NCI-H226 (cell line): ENCODE data around the gene GPHN.

Experiments used
- DNase-seq: peaks from one replicate; pipeline ENCODE4 v3.0.0-alpha.2; 2015

Gene GPHN

DNA sequence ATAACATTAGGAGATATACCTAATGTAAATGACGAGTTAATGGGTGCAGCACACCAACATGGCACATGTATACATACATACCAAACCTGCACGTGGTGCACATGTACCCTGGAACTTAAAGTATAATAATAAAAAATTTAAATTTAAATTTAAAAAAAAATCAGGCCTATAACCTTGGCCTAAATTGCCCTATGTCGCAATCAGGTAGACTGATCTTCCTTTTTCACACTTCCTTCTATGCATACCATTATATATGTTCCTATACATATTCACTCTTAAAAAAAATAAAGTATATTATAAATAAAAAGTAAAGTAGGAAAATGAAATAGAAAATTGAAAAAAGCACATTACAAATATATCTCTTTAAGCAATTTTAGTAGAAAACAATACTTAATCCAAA lies 563.6 kb downstream of the GPHN start:
- no peak for DNase-seq

DNA sequence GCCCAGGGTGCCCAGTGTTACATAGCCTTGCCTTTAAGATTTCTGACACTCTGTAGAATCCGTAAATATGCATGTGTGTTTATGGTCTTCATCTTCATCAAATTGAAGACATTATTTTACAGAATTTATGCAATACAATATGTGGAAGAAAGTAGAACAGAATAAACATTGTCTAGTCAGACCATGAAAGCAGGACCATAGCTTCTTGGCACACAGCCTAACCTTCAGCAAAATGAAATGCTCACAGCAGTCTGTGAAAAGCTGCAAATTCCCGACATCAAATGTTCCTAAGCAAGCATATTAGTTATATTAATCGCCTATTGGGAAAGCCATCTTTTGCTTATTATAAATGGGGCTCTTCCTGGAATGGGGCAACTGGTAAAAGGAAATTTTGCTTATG lies 570.0 kb downstream of the GPHN start:
- no peak for DNase-seq

- DNase-seq = no peak
Measured at GRCh38 chr14:67079846-67080245, 571.9 kb downstream of the GPHN start.

DNA sequence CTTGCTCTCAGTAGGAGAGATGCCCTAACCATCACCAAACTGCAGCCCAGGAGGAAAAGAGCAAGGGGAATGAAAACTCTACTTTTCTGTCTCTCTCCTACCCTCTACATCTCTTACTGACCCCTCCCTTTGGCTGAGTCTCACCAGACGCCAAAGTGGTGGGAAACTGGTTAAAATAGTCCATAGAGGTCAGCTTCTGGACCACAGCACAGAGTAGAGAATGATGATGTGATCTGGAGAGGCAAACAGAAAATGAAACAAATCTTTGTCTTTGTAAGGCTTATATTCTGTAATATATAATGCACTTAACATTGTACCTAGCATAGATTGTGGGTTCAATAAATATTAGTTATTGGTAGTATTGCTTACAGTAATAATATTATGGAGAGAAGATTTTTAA lies 600.3 kb downstream of the GPHN start:
- no peak for DNase-seq

GRCh38 chr14:67111022-67111421 lies 603.1 kb downstream of the GPHN start:
- no peak for DNase-seq

DNA sequence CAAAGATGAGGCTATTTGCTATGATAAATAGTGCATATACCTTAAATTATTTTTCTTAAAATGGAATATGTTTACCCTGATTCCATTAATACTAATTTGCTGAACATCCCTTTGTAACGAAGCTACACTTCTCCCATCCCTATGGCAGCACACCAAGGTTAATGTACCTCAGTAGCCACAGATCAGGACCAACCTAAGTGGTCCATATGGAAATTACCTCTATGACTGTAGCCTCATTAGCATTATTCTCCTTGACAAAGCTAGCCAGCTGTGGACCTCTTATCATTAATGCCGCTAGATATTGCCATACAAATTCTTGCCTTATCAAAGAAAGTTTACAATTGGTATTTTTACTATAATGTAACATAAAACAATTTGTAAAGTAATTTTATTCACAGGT lies 604.4 kb downstream of the GPHN start:
- DNase-seq = no peak

DNA sequence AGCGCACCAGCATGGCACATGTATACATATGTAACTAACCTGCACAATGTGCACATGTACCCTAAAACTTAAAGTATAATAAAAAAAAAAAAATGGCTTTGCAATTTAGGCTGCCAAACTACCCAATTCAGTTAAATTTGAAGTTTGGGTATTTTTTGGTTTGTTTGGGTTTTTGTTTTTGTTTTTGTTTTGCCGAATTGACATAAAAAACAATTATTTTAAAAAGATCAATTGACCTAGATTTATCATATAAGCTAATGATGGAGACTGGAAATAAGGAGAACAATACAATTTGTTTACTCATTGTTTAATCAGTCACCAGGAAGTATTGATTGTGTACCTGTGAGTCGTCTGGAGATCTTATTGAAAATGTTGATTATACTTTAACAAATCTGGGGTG lies 619.2 kb downstream of the GPHN start:
- DNase-seq = no peak

- DNase-seq = no peak
Measured at GRCh38 chr14:67129768-67130167, 621.8 kb downstream of the GPHN start.

DNA sequence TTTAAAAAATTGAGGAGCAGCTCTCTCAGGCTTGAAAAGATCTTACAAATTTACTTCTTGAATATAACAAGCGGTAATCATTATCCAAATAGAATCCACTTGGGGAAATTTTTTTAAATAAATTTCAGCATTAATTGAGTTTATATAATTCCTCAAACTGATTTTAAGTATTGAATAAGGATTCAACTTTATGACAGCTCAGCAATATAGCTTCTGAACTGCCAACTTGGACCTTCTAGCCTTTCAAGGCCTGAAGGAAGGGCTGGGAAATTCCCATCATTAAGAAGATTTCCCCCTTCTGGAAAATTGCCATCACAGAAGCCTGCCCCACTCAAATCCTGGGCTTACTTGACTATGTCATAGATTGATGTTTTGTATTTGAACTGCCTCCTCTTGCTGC lies 623.7 kb downstream of the GPHN start:
- no peak for DNase-seq

- DNase-seq = no peak
Measured at GRCh38 chr14:67133144-67133543, 625.2 kb downstream of the GPHN start.

DNA sequence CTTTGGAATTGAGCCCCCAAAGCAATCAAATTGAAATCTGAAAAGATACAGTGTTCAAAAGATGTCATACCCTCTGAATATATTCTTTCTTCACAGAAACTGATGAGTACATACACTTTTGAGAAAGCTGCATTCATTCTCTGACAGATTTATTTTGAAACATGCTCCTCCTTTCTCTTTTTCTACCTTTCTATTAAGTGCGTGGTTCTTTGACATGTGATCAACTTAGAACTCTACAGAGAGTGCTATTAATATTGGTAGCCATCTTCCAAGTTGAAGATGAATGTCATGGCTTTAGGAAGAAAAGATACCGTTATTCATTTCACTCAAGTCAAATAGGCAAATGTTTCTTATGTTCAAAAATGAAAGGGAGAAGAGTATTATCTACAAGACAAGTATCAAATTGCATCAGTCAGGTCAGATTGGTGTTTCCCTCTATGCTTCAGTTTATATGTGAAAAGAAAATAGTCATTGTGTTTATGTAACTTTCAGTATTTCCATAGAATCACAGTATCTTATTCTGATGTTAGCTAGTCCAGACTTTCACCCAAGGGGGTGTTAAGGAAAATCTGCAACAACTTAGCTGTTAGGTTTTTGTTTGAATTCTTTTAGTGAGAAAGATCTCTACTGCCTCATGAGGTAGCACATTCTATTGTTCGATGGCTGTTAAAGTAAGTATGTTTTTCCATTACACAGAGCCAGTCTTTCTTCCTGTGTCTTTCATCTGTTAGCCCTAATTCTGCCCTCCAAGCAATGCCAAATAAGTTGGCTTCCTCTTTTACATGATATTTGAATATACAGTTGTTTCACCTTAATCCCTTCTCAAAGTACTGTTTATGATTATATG lies 625.9 kb downstream of the GPHN start:
- DNase-seq = no peak

- no peak for DNase-seq
Measured at GRCh38 chr14:67137744-67138371, 629.9 kb downstream of the GPHN start.

DNA sequence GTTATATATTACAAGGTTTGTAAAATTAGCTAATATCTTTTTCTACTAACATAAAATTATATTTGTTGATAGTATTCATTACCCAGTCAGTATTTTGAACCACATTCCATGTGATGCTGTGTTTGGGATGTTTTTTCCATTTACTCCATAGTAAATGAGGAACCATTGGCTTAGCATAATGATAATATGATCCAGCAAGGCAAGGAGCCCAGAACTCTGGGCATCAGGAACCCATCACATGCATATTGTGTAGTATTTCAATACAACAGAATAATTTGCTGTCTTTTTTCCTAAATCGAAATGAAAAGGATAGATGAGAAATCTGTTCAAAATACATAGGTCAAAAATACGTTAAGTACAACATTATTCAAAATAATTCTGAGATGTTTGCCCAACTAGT lies 632.6 kb downstream of the GPHN start:
- no peak for DNase-seq

- no peak for DNase-seq
Measured at GRCh38 chr14:67141146-67141900, 633.4 kb downstream of the GPHN start.

- no peak for DNase-seq
Measured at GRCh38 chr14:67151082-67151666, 643.2 kb downstream of the GPHN start.

GRCh38 chr14:67158566-67158965 lies 650.6 kb downstream of the GPHN start:
- no peak for DNase-seq

- DNase-seq = no peak
Measured at GRCh38 chr14:67162385-67162784, 654.4 kb downstream of the GPHN start.

DNA sequence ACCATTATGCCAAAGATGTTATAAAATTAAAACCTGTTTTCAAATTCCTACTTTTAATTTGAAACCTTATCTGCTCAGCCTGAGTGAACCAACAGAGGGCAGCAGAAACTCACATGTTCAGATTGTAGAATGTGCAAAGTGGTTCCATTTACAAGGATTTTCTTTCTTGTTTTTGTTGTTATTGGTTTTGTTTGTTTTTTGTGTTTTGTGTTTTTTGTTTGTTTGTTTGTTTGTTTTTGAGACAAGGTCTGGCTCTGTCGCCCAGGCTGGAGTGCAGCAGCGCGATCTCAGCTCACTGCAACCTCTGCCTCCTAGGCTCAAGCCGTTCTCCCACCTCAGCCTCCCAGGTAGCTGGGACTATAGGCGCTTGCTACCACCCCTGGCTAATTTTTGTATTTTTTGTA lies 658.5 kb downstream of the GPHN start:
- DNase-seq = no peak

- DNase-seq = peak; percentile 77
Measured at GRCh38 chr14:67167420-67168109, 659.6 kb downstream of the GPHN start.

GRCh38 chr14:67168110-67168441 lies 660.1 kb downstream of the GPHN start:
- DNase-seq = no peak

GRCh38 chr14:67170660-67171059 lies 662.7 kb downstream of the GPHN start:
- DNase-seq = peak; percentile 65

DNA sequence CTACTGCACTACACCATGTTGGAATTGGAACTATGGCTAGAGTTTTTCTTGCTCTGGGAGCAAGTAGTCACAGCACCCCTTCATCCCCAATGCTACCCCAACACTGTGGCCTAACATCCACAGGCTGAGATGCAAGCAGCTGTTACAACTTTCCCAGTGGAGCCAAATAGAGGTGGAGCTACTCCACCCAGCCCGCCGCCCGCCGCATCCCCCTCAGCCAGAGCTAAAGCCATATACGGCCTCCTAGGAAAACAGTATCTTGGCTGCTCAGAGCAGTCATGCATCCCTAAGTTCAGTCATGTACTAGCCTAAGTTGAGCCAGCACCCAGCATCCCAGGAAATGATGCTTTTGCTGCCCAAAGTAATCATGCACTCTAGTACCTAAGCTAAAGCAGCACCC lies 664.1 kb downstream of the GPHN start:
- no peak for DNase-seq

DNA sequence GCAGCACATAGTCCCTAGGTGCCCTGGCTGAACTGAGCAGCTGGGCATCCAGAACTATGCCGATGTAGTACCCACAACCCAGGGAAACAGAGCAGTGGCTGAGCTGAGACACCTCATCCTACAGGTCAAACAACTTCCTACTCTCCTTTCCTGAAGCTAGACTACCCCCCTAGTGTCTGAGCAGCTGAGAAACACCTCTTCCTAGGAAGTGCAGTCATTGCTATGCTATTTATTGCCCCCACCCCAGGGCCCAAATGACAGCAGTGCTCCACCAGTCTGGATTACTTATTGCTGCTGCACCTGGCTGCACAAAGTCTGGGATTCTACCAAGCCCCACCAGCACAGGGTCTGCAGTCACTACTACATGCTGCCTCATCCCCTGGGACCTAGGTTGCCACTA lies 664.6 kb downstream of the GPHN start:
- DNase-seq = no peak
